ENCODE results near the gene PCGF2. TPM values are rescaled to one million over a fixed set of nuclear protein-coding genes. Genes with fewer than 3 reads are reported as not detected.

PCGF2 gene
- total and polyA plus RNA-seq, 10 of the 15 experiments (the other 5 are each of a cell fraction or from before 2014, with no cell fraction given): 2.7 to 35.6 (median 7.2) TPM

GRCh38 chr17:38703742-38704605 is 44.2 kb downstream of the PCGF2 start:
- SMC1A ChIA-PET (ENCODE audit: uncharacterized antibody, unreplicated experiment): interaction anchor here (1.1 to 4.3 kb wide), 4 partner anchors 27 to 164 kb away, joined by 3 to 26 read pairs (median 6); partner anchors contain the start of gene EPOP
- FAIRE-seq (no peak), DNase-seq (ENCODE audit: low read depth, low spot score) (no peak), ATAC-seq (peak; percentile 61)
- Histone ChIP-seq H3K79me2 (ENCODE audit: control insufficient read depth, insufficient read depth, low read length) (peaks cover 57% of the 10 kb centered on the region), H3K4me3 (peak overlapping the region; percentile 91), H3K36me3 (ENCODE audit: control insufficient read depth in 2 of 2, insufficient read depth in 2 of 2, low read length in 1 of 2) (peaks cover 5 to 11% of the 10 kb centered on the region in 2 experiments; a peak in 3 of 4 replicates), H3K27ac (ENCODE audit: control insufficient read depth, insufficient read depth) (peak overlapping the region; percentile 100), H3K4me1 (ENCODE audit: control insufficient read depth, insufficient read depth, low read length) (peaks cover 28% of the 10 kb centered on the region), H3K27me3 (replicated peaks in 1 of 2; ENCODE audit: control insufficient read depth in 2 of 2, insufficient read depth in 2 of 2, low read length in 1 of 2) (no peaks in the 10 kb centered on the region), H4K20me1 (ENCODE audit: control insufficient read depth, insufficient read depth) (no peaks in the 10 kb centered on the region), H3K4me2 (ENCODE audit: control insufficient read depth, insufficient read depth) (peak overlapping the region; percentile 99), H3K9ac (ENCODE audit: control insufficient read depth, insufficient read depth, low read length) (peak overlapping the region; percentile 100), H3K9me3 (replicated peaks; ENCODE audit: control insufficient read depth, insufficient read depth, low read length) (no peaks in the 10 kb centered on the region), H2AFZ (ENCODE audit: control insufficient read depth, low read depth, low read length) (peak overlapping the region; percentile 35)
- RAD21 ChIA-PET (ENCODE audit: unreplicated experiment): interaction anchor here (0.9 to 3.8 kb wide), 5 partner anchors 23 to 164 kb away, joined by 3 to 24 read pairs (median 3); no protein-coding TSS in a partner anchor
- in situ Hi-C loops (cut with MboI): no loop called here
- WGBS (ENCODE audit: insufficient coverage, insufficient replicate concordance, low lambda C conversion rate, missing lambda C conversion rate): 1% methylated on average over 35 of the region's 50 CpGs
- no TSS peak for BruUV-seq (replicated peaks)
- intact Hi-C loops (cut with micrococcal nuclease; ENCODE audit: unreplicated experiment): loop anchor here (1.0 to 2.0 kb wide), 2 partner anchors 27 to 48 kb away; partner anchors contain the start of genes CISD3 and PSMB3
- POLR2A ChIA-PET: interaction anchor here (1.3 to 1.8 kb wide), 2 partner anchors 8 to 167 kb away, joined by 4 to 7 read pairs; partner anchors contain the start of gene LASP1
- CTCF ChIA-PET: interaction anchor here (1.1 to 2.3 kb wide), 2 partner anchors 27 to 28 kb away, joined by 4 to 16 read pairs; partner anchors contain the start of gene EPOP
- TF ChIP-seq EED (IDR thresholded peaks at IDR 0.05; ENCODE audit: low read depth): peak; percentile 61
- TF ChIP-seq CHD2 (IDR thresholded peaks at IDR 0.05; ENCODE audit: borderline replicate concordance, low read depth, low read length): peak; percentile 82
- TF ChIP-seq YBX1 (IDR thresholded peaks at IDR 0.05): no peak
- no peak for TF ChIP-seq SPI1 (IDR thresholded peaks at IDR 0.05; ENCODE audit: borderline replicate concordance, insufficient read depth, low read depth, low read length)
- TF ChIP-seq ZNF24 (IDR thresholded peaks at IDR 0.05): no peak
- peak in 1 of 2 experiments; percentile 62; a peak in 1 of 3 replicates for TF ChIP-seq EGR1 (IDR thresholded peaks at IDR 0.05; ENCODE audit: borderline replicate concordance in 1 of 2, low read depth in 2 of 2, low read length in 2 of 2)
- TF ChIP-seq TARDBP (IDR thresholded peaks at IDR 0.05; ENCODE audit: borderline replicate concordance): 0 out of 2 replicates have a peak, but pooled peaks have one; percentile 13
- peak; percentile 9 for TF ChIP-seq RUNX3 (IDR thresholded peaks at IDR 0.05; ENCODE audit: low read length)
- TF ChIP-seq BCL11A (IDR thresholded peaks at IDR 0.05; ENCODE audit: low read depth, low read length): no peak
- TF ChIP-seq E2F8 (IDR thresholded peaks at IDR 0.05; ENCODE audit: low read depth, partially characterized antibody): no peak
- TF ChIP-seq PBX3 (IDR thresholded peaks at IDR 0.05; ENCODE audit: insufficient replicate concordance, low read depth, low read length): no peak
- peak; percentile 51; the same call in 1 of the 2 replicates for TF ChIP-seq CREM (IDR thresholded peaks at IDR 0.05; ENCODE audit: low read depth)
- TF ChIP-seq HCFC1 (IDR thresholded peaks at IDR 0.05; ENCODE audit: low read length): no peak
- peak; percentile 77 for TF ChIP-seq POLR2A (IDR thresholded peaks at IDR 0.05; ENCODE audit: low read depth, low read length)
- TF ChIP-seq NBN (IDR thresholded peaks at IDR 0.05): peak; percentile 85; the same call in 1 of the 2 replicates
- no peak for TF ChIP-seq MYC (IDR thresholded peaks at IDR 0.05; ENCODE audit: insufficient read depth, insufficient read length, insufficient replicate concordance, low read length, severe bottlenecking)

Measured in GM12878 (cell line).